ENCODE data around the gene SDHA. TPM values are rescaled to one million over a fixed set of nuclear protein-coding genes. Genes with fewer than 3 reads are reported as not detected.
A peak's percentile ranks its signal among the peaks of the same experiment; 100 is the strongest.
"Not testable (repeated sequence)": the region's sequence is repeated elsewhere in the genome, so short reads cannot be mapped to it uniquely, and the experiment has no call there.

The SDHA gene
- total and polyA plus RNA-seq, 10 of the 15 experiments (the other 5 are each of a cell fraction or from before 2014, with no cell fraction given): 63.3 to 205 (median 104) TPM

- H4K20me1 ChIP-seq (ENCODE audit: control insufficient read depth, insufficient read depth): no peaks in the 10 kb centered on the region
- no peaks in the 10 kb centered on the region for H3K79me2 ChIP-seq (ENCODE audit: control insufficient read depth, insufficient read depth, low read length)
- ChIA-PET SMC1A (ENCODE audit: uncharacterized antibody, unreplicated experiment) (no interaction called here), CTCF (no interaction called here), RAD21 (ENCODE audit: unreplicated experiment) (no interaction called here), POLR2A (interaction anchor here (0.6 kb wide), 1 partner anchor 706 kb away, joined by 3 read pairs; no protein-coding TSS in a partner anchor)
- ATAC-seq (no peak), DNase-seq (ENCODE audit: low read depth, low spot score) (no peak), FAIRE-seq (no peak)
- H3K4me1 ChIP-seq (ENCODE audit: control insufficient read depth, insufficient read depth, low read length): no peaks in the 10 kb centered on the region
- intact Hi-C loops (cut with micrococcal nuclease; ENCODE audit: unreplicated experiment): no loop called here
- H3K9ac ChIP-seq (ENCODE audit: control insufficient read depth, insufficient read depth, low read length): no peak overlapping the region
- over 99% methylated on average over 13 of the region's 13 CpGs for WGBS (ENCODE audit: insufficient coverage, insufficient replicate concordance, low lambda C conversion rate, missing lambda C conversion rate)
- no peak overlapping the region for H3K4me3 ChIP-seq
- in situ Hi-C loops (cut with MboI): no loop called here
- no TSS peak for BruUV-seq (replicated peaks)
- H3K4me2 ChIP-seq (ENCODE audit: control insufficient read depth, insufficient read depth): no peak overlapping the region
- TF ChIP-seq EZH2 (IDR thresholded peaks at IDR 0.05; ENCODE audit: borderline replicate concordance, control insufficient read depth, low read depth, low read length) (no peak), NR2C2 (IDR thresholded peaks at IDR 0.05; ENCODE audit: borderline replicate concordance, control insufficient read depth, insufficient read length, low read depth) (no peak), ZNF687 (IDR thresholded peaks at IDR 0.05) (no peak), IRF4 (IDR thresholded peaks at IDR 0.05; ENCODE audit: low read depth, low read length) (no peak), POLR2A (IDR thresholded peaks at IDR 0.05; ENCODE audit: low read depth, low read length) (no peak), ETV6 (conservative IDR thresholded peaks at IDR 0.05 in 1 of 2, IDR thresholded peaks at IDR 0.05 in 1 of 2; ENCODE audit: borderline replicate concordance in 1 of 2, low read depth in 1 of 2) (no peak), POLR2AphosphoS2 (IDR thresholded peaks at IDR 0.05; ENCODE audit: low read depth, low read length) (no peak), LARP7 (IDR thresholded peaks at IDR 0.05) (no peak), ZZZ3 (IDR thresholded peaks at IDR 0.05; ENCODE audit: control insufficient read depth, insufficient read length, low read depth) (no peak)
- no peaks in the 10 kb centered on the region for H3K27me3 ChIP-seq (replicated peaks in 1 of 2; ENCODE audit: control insufficient read depth in 2 of 2, insufficient read depth in 2 of 2, low read length in 1 of 2)
- H3K9me3 ChIP-seq (replicated peaks; ENCODE audit: control insufficient read depth, insufficient read depth, low read length): peaks cover 5% of the 10 kb centered on the region; the same call in 2 of the 3 replicates
- peaks cover 13 to 15% of the 10 kb centered on the region in 2 experiments for H3K36me3 ChIP-seq (ENCODE audit: control insufficient read depth in 2 of 2, insufficient read depth in 2 of 2, low read length in 1 of 2)
- no peak overlapping the region for H3K27ac ChIP-seq (ENCODE audit: control insufficient read depth, insufficient read depth)
- no peak overlapping the region for H2AFZ ChIP-seq (ENCODE audit: control insufficient read depth, low read depth, low read length)
Measured at GRCh38 chr5:257148-257547, 39.0 kb downstream of the SDHA start.

GRCh38 chr5:263275-263974, 45.3 kb downstream of the SDHA start:
- H3K79me2 ChIP-seq (ENCODE audit: control insufficient read depth, insufficient read depth, low read length); H3K27ac ChIP-seq (ENCODE audit: control insufficient read depth, insufficient read depth); FAIRE-seq; H3K27me3 ChIP-seq (replicated peaks in 1 of 2; ENCODE audit: control insufficient read depth in 2 of 2, insufficient read depth in 2 of 2, low read length in 1 of 2); POLR2A ChIA-PET; RAD21 ChIA-PET (ENCODE audit: unreplicated experiment); H4K20me1 ChIP-seq (ENCODE audit: control insufficient read depth, insufficient read depth); ATAC-seq; H3K4me3 ChIP-seq; H3K36me3 ChIP-seq (ENCODE audit: control insufficient read depth in 2 of 2, insufficient read depth in 2 of 2, low read length in 1 of 2); H3K4me2 ChIP-seq (ENCODE audit: control insufficient read depth, insufficient read depth); SMC1A ChIA-PET (ENCODE audit: uncharacterized antibody, unreplicated experiment); intact Hi-C loops (cut with micrococcal nuclease; ENCODE audit: unreplicated experiment); H3K9ac ChIP-seq (ENCODE audit: control insufficient read depth, insufficient read depth, low read length); H3K9me3 ChIP-seq (replicated peaks; ENCODE audit: control insufficient read depth, insufficient read depth, low read length); H2AFZ ChIP-seq (ENCODE audit: control insufficient read depth, low read depth, low read length); H3K4me1 ChIP-seq (ENCODE audit: control insufficient read depth, insufficient read depth, low read length); CTCF ChIA-PET; DNase-seq (ENCODE audit: low read depth, low spot score): not testable (repeated sequence)
- TSS peak; percentile 47 for BruUV-seq (replicated peaks)
- WGBS (ENCODE audit: insufficient coverage, insufficient replicate concordance, low lambda C conversion rate, missing lambda C conversion rate): 98% methylated on average over 9 of the region's 9 CpGs
- in situ Hi-C loops (cut with MboI): loop anchor here (5.0 kb wide), 1 partner anchor 1304 kb away; no protein-coding TSS in a partner anchor

Measured in GM12878 (cell line).